Mesothelial cell of epicardium (in vitro differentiated cells): ENCODE results near the gene NOX4. TPM values are rescaled to one million over a fixed set of nuclear protein-coding genes. Genes with fewer than 3 reads are reported as not detected.
"Not testable (repeated sequence)": the region's sequence is repeated elsewhere in the genome, so short reads cannot be mapped to it uniquely, and the experiment has no call there.

Source experiments
- DNase-seq, 2 experiments: peaks; one replicate each; pipeline ENCODE4 v3.0.0; 2021; ENCODE audit warnings: low spot score in 2 of 2; ENCODE audit not compliant: unreplicated experiment in 2 of 2
- H3K27ac Mint-ChIP-seq: 2 replicates; pipeline ENCODE4 v1.8.0; 2021; ENCODE audit warnings: mixed read lengths
- H3K27me3 Mint-ChIP-seq: 2 replicates; pipeline ENCODE4 v1.8.0; 2021; ENCODE audit warnings: low read depth, mixed read lengths
- H3K36me3 Mint-ChIP-seq: 2 replicates; pipeline ENCODE4 v1.8.0; 2021; ENCODE audit warnings: mixed read lengths
- H3K4me1 Mint-ChIP-seq: 2 replicates; pipeline ENCODE4 v1.8.0; 2021; ENCODE audit warnings: mixed read lengths
- H3K4me3 Mint-ChIP-seq: 2 replicates; pipeline ENCODE4 v1.8.0; 2021; ENCODE audit warnings: mild to moderate bottlenecking, moderate library complexity, mixed read lengths
- H3K9me3 Mint-ChIP-seq: 2 replicates; pipeline ENCODE4 v1.8.0; 2021; ENCODE audit warnings: mixed read lengths
- total RNA-seq: library from RNA; stranded (reverse); gene quantifications from 3 replicates; pipeline ENCODE4 v1.2.1, GENCODE V29; 2021
- TF ChIP-seq, protein P1 (sequence below): fragments of 200-600 bp; sonication (generic); IDR thresholded peaks from one replicate; pipeline ENCODE4 v1.5.0; 2021; ENCODE audit warnings: antibody characterized with exemption; ENCODE audit not compliant: unreplicated experiment

Gene NOX4
- total RNA-seq, 1 donor from 2014 or later = 17.9 TPM

DNA sequence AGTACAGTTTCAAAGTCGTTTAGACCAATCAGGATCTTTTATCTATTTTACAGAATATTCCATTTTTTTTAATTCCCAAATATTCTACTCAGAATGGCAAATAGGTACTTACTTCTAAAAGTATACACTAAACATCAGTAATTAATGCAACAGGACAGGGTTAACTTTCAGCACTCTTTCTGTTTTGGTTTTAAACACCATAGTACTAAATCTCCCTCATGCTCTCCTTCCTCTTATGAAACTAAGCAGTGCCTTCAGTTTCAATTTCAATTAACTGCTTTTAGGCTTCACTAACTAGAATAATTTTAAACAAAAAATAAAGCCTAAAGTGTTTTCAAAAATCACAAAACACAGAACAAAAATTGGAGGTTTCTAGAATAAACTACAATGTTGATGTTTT is 57.9 kb downstream of the NOX4 start:
- TF ChIP-seq, protein P1, sequence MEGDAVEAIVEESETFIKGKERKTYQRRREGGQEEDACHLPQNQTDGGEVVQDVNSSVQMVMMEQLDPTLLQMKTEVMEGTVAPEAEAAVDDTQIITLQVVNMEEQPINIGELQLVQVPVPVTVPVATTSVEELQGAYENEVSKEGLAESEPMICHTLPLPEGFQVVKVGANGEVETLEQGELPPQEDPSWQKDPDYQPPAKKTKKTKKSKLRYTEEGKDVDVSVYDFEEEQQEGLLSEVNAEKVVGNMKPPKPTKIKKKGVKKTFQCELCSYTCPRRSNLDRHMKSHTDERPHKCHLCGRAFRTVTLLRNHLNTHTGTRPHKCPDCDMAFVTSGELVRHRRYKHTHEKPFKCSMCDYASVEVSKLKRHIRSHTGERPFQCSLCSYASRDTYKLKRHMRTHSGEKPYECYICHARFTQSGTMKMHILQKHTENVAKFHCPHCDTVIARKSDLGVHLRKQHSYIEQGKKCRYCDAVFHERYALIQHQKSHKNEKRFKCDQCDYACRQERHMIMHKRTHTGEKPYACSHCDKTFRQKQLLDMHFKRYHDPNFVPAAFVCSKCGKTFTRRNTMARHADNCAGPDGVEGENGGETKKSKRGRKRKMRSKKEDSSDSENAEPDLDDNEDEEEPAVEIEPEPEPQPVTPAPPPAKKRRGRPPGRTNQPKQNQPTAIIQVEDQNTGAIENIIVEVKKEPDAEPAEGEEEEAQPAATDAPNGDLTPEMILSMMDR = no peak
- H3K9me3 Mint-ChIP-seq = peaks cover 14% of the 10 kb centered on the region
- H3K4me3 Mint-ChIP-seq = no peak overlapping the region
- H3K27ac Mint-ChIP-seq = no peak overlapping the region
- H3K36me3 Mint-ChIP-seq = peaks cover 43% of the 10 kb centered on the region
- DNase-seq = no peak
- no peaks in the 10 kb centered on the region for H3K27me3 Mint-ChIP-seq
- peaks cover 19% of the 10 kb centered on the region for H3K4me1 Mint-ChIP-seq

DNA sequence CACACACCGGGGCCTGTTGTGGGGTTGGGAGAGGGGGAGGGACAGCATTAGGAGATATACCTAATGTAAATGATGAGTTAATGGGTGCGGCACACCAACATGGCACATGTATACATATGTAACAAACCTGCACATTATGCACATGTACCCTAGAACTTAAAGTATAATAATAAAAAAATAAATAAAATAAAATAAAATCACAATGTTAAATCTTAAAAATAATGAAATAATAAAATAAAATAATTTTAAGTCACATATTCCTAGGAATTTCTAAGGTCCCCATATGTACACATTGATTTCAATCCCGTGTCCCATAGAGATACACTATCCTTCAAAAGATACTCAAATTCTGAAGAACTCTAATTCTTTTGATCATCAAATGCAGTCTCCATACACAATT is 59.0 kb downstream of the NOX4 start:
- not testable (repeated sequence) for DNase-seq, H3K27me3 Mint-ChIP-seq, H3K27ac Mint-ChIP-seq, H3K4me3 Mint-ChIP-seq
- H3K9me3 Mint-ChIP-seq = peaks cover 25% of the 10 kb centered on the region
- peaks cover 19% of the 10 kb centered on the region for H3K4me1 Mint-ChIP-seq
- H3K36me3 Mint-ChIP-seq = peaks cover 50% of the 10 kb centered on the region

DNA sequence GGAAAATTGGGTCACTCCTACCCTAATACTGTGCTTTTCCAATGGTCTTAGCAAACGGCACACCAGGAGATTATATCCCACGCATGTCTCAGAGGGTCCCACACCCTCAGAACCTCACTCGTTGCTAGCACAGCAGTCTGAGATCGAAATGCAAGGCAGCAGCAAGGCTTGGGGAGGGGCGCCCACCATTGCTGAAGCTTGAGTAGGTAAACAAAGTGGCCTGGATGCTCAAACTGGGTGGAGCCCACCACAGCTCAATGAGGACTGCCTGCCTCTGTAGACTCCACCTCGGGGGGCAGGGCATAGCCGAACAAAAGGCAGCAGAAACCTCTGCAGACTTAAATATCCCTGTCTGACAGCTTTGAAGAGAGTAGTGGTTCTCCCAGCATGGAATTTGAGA is 64.7 kb downstream of the NOX4 start:
- DNase-seq, H3K4me3 Mint-ChIP-seq, H3K27ac Mint-ChIP-seq, H3K4me1 Mint-ChIP-seq, H3K27me3 Mint-ChIP-seq: not testable (repeated sequence)
- H3K36me3 Mint-ChIP-seq = peaks cover 54% of the 10 kb centered on the region
- H3K9me3 Mint-ChIP-seq = peaks cover 32% of the 10 kb centered on the region

DNA sequence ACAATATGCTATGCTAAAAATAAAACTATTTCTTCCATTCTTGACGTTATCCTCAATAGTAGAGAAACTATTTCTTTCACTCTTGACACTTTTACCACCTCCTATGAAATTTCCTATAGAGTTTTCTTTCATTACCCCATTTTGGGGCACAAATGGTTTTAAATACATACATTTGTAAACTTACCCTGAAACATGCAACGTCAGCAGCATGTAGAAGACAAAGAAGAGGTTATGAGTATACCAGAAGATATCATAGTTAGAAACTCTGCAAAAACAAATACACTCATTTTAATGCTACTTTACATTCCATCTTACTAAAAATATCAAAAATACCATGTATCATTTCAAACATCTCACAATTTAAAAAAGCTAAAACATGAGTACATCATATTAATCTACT is 69.5 kb downstream of the NOX4 start:
- TF ChIP-seq, protein P1 = no peak
- H3K36me3 Mint-ChIP-seq = peaks cover 8% of the 10 kb centered on the region
- peaks cover 20% of the 10 kb centered on the region for H3K4me1 Mint-ChIP-seq
- H3K27me3 Mint-ChIP-seq = no peaks in the 10 kb centered on the region
- no peak for DNase-seq
- no peak overlapping the region for H3K4me3 Mint-ChIP-seq
- peak overlapping the region; percentile 78 for H3K27ac Mint-ChIP-seq
- peaks cover 4% of the 10 kb centered on the region for H3K9me3 Mint-ChIP-seq

DNA sequence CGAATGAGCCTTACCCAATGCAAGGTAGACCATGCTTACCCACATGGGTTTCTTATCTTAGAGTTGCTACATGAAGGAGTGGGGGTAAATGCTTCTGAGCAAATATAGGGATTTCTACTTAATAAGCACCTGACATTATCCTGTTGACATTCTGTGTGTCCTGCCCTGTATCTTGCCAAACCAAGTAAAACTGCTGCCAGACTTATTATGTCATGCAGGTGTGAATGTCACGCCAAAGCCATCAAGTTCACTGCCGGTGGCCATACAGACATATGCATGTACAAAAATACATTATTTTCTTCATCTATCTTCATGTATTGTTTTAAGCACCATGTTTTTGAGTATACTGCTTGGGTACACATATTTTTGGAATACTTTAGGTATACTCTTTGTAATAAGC is 70.2 kb downstream of the NOX4 start:
- H3K27me3 Mint-ChIP-seq = no peaks in the 10 kb centered on the region
- TF ChIP-seq, protein P1 = no peak
- no peak overlapping the region for H3K4me3 Mint-ChIP-seq
- H3K9me3 Mint-ChIP-seq = no peaks in the 10 kb centered on the region
- no peak for DNase-seq
- H3K4me1 Mint-ChIP-seq = peaks cover 22% of the 10 kb centered on the region
- H3K36me3 Mint-ChIP-seq = peaks cover 1% of the 10 kb centered on the region
- peak overlapping the region; percentile 10 for H3K27ac Mint-ChIP-seq

DNA sequence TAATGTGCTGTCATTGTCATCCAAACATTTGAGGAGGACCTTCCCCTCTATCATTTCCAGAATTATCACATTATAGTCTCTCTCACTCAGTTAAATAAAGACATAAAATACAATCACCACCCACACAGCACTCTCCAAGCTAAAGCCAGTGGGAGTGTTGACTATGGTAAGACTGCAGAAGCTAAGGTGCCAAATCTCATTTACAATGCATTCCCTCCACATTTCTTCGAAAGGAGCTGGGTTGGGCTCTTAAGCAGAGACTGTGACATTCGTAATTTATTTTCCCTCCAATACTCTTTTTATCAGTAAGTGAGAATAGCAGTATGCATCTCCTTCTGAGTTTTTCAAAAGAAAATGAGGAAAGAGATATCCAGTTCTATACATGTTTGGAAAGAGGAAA is 74.2 kb downstream of the NOX4 start:
- H3K4me3 Mint-ChIP-seq = no peak overlapping the region
- peaks cover 13% of the 10 kb centered on the region for H3K36me3 Mint-ChIP-seq
- peaks cover 11% of the 10 kb centered on the region for H3K9me3 Mint-ChIP-seq
- H3K27ac Mint-ChIP-seq = peak overlapping the region; percentile 23
- H3K4me1 Mint-ChIP-seq = peaks cover 22% of the 10 kb centered on the region
- no peak for DNase-seq
- TF ChIP-seq, protein P1 = no peak
- H3K27me3 Mint-ChIP-seq = no peaks in the 10 kb centered on the region

DNA sequence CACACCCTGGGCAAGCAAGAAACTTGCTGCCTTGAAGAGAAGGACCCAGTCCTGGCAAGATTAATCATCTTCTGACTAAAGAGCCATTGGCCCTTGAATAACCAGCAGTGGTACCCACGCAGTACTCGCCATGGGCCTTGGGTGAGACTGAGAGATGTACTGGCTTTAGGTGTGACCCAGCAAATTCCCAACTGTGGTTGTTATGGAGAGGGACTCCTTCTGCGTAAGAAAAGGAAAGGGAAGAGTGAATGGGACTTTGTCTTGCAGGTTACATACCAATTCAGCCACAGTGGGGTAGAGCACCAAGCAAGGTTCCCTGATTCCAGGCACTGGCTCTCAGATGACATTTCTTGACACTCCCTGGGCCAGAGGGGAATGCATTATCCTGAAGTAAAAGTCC is 80.1 kb downstream of the NOX4 start:
- H3K27ac Mint-ChIP-seq, DNase-seq, H3K27me3 Mint-ChIP-seq, H3K4me3 Mint-ChIP-seq: not testable (repeated sequence)
- Mint-ChIP-seq H3K36me3 (peaks cover 31% of the 10 kb centered on the region), H3K9me3 (peaks cover 18% of the 10 kb centered on the region), H3K4me1 (peaks cover 26% of the 10 kb centered on the region)

DNA sequence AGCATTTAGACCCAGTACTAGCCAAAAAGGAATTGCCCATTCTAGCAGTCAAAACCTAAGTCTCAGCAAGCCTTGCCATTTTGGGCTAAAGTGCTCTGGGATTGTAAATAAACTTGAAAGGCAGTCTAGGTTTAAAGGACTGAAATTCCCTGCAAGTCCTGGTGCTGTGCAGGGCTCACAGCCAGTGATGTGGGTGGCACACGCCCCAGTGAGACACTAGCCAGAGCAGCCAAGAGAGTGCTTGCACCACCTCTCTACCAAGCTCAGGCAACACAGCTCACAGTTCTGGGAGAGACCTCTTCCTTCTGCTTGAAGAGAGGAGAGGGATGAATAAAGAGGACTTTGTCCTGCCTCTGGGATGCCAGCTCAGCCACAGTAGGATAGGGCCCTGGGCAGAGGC is 80.5 kb downstream of the NOX4 start:
- H3K27me3 Mint-ChIP-seq, DNase-seq, H3K4me3 Mint-ChIP-seq, H3K27ac Mint-ChIP-seq: not testable (repeated sequence)
- Mint-ChIP-seq H3K9me3 (peaks cover 18% of the 10 kb centered on the region), H3K36me3 (peaks cover 31% of the 10 kb centered on the region), H3K4me1 (peaks cover 28% of the 10 kb centered on the region)

DNA sequence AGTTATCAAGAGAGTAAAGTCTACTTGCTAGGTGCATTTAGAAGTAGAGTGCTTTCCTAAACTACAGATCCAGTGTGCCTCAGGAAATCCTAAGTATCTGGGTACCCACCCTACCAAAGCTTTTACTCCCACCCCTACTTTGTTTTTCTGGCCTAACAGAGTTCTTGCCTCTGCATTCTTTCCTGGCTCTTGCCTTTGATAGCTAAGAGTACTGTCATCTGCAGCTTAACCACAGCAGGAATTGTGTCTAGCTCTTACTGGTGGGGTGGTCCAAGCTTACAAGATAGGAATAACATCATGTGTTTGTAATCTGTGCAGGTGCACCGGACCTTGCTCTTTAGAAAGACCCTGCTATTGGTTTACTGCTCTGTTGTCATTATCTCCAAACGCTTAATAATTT is 82.7 kb downstream of the NOX4 start:
- H3K4me3 Mint-ChIP-seq, DNase-seq, H3K27me3 Mint-ChIP-seq: not testable (repeated sequence)
- peak overlapping the region; percentile 33 for H3K27ac Mint-ChIP-seq
- H3K36me3 Mint-ChIP-seq = peaks cover 30% of the 10 kb centered on the region
- peaks cover 33% of the 10 kb centered on the region for H3K4me1 Mint-ChIP-seq
- peaks cover 18% of the 10 kb centered on the region for H3K9me3 Mint-ChIP-seq
